ENCODE data around the gene TMEM63C.

- TF ChIP-seq CTCF (conservative IDR thresholded peaks at IDR 0.05; ENCODE audit: low read depth, low read length) (no peak), EZH2 (IDR thresholded peaks at IDR 0.05; ENCODE audit: borderline replicate concordance, low read depth, low read length, poor library complexity, severe bottlenecking) (no peak)
Measured at GRCh38 chr14:77183896-77184295, 2.3 kb downstream of the TMEM63C start.

Data from A673 (cell line).